Hematopoietic multipotent progenitor cell treated with erythropoietin and hydrocortisone succinate and interleukin-3 and kit ligand, for 4 days (in vitro differentiated cells): Measurements from ENCODE around the gene SET.
"Not testable (repeated sequence)": the region's sequence is repeated elsewhere in the genome, so short reads cannot be mapped to it uniquely, and the experiment has no call there.

ENCODE experiments used
- DNase-seq: peaks from one replicate; pipeline ENCODE4 v3.0.0-alpha.2; 2015

SET gene, protein sequence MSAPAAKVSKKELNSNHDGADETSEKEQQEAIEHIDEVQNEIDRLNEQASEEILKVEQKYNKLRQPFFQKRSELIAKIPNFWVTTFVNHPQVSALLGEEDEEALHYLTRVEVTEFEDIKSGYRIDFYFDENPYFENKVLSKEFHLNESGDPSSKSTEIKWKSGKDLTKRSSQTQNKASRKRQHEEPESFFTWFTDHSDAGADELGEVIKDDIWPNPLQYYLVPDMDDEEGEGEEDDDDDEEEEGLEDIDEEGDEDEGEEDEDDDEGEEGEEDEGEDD

DNA sequence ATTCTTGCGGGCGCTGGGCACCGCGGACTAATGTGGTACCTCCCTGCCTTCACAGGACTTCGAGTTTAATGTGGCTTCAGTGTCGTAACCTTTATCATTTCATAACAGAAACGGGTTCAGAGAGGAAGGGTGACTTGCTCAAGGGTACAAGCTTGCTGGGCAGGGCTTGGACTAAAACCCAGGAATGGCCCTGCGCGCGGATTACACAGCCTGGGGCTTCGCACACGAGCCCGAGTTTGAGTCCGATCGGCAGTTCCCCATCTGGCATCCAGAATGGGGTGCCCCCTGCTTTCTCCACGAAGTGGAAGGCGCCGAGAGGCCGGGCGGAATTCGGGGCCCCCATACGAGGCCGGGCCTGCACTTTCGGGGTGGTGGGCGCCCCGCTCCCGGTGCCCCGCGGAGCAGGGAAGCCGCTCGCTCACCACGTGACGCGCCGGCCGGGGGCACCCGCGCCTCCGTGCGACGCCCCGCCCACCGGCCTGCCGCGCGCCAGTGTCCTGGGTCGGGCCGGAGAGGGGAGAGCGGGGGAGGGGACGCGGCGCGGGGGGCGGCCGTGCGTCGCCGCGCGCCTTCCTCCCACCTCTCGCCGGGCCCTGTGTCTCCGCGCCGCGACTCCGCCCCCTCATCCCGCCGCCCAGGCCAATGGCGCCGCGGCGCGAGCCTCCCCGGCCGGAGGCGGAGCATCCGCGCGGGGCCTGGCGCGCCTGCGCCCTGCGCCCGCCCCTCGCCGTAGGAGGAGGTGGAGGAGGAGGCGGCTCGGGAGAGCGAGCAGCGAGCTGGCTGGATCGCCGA is at the start of gene SET:
Gene SET (plus strand): TSS at position 722 of the 792 bp plus-strand sequence. CDS start 361 bp downstream, outside the sequence.
- peak; percentile 98 for DNase-seq

DNA sequence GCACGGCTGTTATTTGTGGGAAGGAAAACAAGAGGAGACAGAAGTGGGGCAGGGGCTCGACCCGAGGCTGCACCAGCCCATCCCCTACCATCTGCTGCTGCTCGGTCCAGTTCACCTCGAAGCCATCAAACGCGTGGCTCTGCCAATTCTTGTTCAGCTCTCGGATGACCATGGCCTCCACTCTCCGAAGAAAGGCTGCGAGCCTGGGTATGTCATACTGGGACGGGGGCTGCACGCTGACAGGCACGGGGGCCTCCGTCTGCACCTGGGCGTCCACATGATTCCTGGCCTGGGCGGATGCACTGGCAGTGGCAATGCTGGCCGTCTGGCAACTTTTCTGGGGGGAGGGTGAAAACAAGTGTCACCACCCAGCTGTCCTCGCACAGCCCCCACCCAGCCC is 48.4 kb upstream of the SET start:
- no peak for DNase-seq

DNA sequence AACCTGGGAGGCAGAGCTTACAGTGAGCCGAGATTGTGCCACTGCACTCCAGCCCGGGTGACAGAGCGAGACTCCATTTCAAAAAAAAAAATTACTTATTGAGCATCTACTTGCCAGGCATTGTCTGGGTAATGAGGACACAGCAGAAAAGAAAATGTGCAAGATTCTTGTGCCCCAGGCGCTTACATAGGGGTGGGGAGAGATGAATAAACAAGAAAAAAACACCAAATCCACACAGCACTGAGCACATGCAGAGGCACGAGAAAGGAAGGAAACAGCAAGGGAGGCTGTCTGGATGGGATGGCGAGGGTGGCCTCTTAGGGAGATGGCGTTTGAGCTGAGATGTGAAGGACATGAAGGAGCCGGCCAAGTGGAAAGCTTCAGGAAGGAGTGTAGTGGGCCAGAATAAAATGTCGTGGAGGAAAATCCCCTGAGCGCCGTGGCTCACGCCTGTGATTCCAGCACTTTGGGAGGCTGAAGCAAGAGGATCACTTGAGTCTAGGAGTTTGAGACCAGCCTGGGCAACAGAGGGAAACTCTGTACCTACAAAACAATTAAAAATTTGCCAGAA is 46.3 kb upstream of the SET start:
- DNase-seq, result no peak

DNA sequence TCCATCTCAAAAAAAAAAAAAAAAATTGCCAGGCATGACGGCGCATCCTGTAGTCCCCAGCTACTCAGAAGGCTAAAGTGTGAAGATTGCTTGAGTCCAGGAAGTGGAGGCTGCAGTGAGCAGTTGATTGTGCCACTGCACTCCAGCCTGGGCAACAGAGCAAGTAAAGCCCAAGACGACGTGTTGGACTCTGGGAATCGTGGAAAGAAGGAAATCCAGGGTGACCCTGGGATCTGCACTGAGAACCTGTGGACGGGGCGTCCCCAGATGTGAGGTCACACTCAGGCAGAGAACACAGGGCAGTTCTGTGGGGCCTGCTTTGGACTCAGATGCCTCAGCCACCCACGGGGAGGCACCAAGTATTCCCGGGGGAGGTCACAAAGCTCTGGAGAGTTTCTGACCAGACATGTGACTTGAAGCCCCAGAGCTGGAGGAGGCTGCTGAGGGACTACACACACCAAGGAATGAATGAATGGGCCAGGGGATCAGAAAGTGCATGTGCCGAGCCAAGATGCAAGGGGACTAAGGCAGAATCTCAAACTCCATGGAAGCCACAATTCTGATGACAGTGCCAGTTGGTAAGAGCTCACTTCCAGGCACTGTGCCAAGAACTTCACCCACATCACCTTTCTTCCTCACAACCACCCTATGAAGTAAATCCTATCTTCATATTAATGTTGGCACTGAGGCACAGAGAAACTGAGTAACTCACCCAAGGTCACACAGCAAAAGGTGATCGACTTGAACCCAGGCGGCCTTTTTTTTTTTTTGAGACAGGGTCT is 45.3 kb upstream of the SET start:
- DNase-seq, result no peak

DNA sequence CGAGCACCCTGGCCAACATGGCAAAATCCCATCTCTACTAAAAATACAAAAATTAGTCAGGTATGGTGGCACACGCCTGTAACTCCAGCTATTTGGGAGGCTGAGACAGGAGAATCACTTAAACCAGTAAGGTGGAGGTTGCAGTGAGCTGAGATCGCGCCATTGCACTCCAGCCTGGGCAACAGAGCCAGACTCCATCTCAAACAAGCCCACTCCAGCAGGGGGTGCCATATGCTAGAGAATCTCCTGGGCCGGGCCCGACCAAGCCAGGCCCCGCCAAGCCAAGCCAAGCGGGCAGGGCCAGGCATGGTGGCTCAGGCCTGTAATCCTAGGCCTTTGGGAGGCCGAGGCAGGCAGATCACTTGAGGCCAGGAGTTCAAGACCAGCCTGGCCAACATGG is 40.8 kb upstream of the SET start:
- peak; percentile 76 for DNase-seq

DNA sequence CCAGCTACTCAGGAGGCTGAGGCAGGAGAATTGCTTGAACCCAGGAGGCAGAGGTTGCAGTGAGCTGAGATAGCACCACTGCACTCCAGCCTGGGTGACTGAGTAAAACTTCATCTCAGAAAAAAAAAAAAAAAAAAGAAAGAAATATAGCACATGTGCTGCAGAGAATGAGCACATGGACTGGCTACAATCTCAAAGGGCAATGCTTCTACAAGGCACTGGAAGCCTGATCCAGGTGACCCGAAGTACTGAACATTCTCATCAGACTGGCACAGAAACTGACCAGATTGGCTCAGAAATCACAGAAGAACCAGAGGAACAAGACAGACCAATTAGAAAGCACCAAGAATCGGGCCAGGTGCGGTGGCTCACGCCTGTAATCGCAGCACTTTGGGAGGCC is 37.2 kb upstream of the SET start:
- no peak for DNase-seq

DNA sequence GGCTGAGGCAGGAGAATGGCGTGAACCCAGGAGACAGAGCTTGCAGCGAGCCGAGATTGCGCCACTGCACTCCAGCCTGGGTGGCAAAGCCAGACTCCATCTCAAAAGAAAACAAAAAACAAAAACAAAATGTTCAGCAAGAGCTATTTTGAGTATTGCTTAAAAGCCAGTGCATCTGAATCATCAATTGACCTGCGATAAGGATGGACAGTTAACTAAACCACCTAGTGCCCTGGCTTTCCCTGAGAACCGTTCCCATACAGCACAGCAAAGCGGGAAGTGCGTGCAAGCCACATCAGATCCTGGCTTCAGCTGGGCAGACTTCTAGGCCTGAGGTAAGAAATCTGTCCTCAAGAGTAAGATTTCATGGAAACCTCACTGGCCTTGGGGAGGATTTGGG is 35.1 kb upstream of the SET start:
- DNase-seq, result no peak

DNA sequence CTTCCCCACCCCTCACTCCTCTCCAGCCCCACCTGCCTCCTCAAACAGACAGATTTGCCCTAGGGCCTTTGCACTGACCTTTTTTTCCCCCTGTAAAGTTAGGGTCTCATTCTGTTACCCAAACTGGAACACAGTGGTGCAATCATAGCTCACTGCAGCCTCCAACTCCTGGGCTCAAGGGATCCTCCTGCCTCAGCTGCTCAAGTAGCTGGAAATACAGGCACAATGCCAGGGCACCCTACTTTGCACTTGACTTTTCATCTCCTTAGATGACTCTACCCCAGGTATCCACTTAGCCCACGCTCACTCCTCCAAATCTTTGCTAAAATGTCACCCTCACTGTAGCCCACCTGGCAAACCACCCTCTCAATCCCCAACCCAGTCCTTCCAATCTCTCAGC is 34.5 kb upstream of the SET start:
- no peak for DNase-seq

DNA sequence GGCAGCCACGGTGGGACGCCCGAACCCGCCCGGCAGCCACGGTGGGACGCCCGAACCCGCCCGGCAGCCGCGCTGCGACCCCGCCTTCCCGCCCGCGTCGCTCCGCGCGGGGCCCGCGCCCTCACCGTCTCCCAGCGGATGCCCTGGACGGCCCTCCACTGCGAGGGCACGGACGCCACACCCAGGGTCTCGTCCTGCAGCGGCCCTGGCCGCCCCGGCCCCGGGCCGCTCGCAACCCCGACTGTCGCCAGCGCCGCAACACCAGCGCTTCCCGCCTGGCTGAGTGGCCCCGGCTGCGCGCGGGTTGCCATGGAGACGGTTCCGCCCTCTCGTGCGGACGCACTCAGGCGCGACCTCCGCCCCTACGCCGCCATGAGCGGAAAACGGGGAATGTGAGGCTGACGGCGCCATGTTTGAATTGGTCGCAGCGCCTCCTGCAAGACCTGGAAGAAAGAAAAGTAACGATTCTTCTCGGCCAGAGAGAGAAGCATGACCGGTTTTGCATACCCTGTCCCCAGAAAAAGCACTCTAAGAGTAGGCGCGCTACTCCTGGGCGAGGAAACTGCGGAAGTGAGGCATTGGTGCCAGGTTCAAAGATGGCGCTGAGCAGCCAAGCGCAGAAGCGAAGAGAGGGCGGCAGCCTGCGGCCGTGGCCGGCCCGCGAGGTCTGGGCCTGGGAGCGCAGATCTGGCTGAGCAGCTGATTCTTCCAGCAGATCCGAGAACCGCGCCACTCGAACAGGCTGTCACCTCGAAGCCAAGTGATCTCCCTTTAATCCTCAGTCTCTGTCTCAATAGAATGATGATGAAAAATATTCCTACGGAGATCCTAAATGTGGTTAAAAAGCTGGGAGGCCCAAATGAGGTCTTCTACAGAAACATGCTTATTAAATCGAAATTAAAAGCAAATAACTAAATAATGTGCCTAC is 32.3 kb upstream of the SET start, which contains the start of gene DYNC2I2:
Gene DYNC2I2 (minus strand): TSS at position 432 of the 928 bp plus-strand sequence. CDS start 121 bp downstream, at position 311.
- peak; percentile 98 for DNase-seq

DNA sequence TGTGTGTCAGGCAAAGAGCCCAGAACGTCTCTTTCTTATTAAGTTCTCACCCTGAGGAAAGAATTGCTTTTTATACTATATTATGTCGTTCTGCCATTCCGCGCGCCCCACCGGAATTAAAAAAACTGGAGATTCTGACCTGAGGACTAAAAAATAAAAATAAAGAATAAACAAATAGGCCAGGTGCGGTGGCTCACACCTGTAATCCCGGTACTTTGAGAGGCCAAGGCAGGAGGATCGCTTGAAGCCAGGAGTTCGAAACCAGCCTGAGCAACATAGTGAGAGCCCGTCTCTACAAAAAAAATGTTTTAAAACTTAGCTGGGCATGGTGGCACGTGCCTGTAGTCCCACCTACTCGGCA is 31.7 kb upstream of the SET start:
- DNase-seq, result no peak

DNA sequence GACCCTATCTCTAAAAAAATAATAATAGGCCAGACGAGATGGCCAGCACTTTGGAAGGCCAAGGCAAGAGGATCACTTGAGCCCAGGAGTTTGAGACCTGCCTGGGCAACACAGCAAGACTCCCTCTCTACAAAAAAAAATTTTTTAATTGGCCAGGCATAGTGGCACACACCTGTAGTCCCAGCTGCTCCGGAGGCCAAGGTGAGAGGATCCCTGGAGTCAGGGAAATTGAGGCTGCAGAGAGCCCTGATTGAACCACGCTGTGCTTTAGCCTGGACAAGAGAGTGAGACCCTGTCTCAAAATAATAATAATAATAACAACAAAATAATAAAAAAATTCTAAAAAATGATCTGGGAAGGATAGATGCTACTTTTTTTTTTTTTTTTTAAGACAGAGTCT is 31.2 kb upstream of the SET start:
- DNase-seq, result no peak

DNA sequence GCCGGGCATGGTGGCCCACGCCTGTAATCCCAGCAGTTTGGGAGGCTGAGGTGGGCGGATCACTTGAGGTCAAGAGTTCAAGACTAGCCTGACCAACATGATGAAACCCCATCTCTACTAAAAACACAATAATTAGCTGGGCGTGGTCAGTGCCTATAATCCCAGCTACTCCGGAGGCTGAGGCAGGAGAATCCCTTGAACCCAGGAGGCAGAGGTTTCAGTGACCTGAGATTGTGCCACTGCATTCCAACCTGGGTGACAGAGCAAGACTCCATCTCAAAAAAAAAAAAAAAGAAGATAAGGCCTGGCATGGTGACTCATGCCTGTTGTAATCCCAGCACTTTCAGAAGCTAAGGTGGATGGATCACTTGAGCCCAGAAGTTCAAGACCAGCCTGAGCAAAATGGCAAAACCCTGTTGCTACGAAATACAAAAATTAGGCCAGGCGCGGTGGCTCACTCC is 22.5 kb upstream of the SET start:
- DNase-seq, result not testable (repeated sequence)

DNA sequence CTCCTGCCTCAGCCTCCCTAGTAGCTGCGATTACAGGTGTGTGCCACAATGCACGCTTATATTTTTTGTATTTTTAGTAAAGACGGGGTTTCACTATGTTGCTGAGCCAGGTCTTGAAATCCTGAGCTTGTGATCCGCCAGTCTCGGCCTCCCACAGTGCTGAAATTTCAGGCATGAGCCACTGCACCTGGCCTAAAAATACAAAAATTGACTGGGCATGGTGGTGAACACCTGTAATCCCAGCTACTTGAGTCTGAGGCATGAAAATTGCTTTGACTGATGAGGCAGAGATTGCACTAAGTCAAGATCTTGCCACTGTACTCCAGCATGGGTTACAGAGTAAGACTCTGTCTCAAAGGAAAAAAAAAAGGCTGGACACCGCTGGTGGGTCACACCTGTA is 19.2 kb upstream of the SET start:
- DNase-seq, result no peak

DNA sequence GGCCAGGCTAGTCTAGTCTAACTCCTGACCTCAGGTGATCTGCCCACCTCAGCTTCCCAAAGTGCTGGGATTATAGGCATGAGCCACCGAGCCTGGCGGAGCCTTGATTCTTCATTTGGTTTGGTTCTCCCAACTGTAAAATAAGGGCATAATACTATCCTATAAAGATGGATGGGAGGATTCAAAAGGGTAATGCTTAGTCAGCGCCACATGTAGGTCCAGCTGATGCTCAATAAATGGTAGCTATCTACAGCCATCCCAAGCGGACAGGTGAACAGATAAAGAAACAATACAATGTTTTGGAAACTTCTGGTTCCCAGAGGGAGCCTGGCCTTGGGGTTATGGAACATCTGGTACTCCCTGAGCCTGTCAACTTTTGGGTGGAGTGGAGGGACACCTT is 13.6 kb upstream of the SET start:
- DNase-seq, result no peak

DNA sequence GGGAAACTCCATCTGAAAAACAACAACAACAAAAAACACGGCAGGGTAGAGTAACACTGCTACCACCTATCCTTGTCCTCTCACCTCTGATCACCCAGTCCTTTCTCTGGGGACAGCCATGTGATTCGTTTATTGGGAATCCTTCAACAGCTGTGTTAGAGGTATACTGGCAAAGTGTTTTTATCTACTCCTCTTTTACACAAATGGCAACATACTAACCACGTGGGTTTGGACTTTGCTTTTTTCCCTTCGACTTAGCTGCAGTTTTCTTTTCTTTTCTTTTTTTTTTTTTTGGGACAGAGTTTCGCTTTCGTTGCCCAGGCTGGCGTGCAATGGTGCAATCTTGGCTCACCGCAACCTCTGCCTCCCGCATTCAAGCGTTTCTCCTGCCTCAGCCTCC is 11.2 kb upstream of the SET start:
- DNase-seq, result no peak

DNA sequence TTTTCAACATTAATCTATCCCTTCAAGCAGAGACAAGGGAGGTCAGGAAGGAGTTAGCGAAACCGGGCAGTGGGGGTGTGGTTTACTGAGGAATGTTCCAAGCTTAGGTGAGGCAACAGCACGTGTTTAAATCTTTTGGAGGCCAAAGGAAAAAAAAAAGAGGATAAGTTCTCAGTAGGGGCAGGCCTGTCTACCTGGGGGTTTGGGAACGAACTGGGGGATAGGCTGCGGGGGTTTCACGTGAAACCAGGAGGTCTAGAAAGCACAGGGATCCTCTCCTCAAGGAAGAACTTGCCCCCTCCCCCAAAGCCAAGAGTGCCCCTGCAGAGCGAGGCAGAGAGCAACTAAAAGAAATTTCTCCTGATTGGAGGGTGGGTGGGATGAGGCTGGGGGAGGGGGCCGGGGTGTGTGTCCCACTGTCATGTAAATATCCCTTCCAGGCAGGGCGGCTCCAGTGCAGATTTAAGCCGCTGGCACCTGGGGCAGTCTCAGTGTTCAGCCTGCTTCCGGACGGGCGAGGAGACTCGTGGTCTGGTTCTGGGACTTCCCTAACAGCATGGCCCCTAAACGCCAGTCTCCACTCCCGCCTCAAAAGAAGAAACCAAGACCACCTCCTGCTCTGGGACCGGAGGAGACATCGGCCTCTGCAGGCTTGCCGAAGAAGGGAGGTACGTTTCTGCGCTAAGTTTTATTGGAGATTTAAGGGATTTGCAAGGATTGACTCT is 5.5 kb upstream of the SET start:
- DNase-seq, result peak; percentile 79

DNA sequence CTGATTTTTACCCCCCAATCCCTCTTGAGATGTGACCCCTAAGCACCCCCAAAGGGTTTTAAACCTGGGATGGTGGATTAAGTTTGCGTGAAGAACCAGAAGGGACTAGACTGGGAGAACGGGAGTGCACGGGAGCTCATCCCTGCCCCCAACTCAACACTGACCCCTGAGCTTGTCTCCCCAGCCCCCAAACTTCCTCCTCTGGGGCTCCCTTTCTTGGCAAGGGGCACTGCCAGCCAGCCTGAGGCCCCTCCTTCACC is 5.0 kb upstream of the SET start:
- no peak for DNase-seq

DNA sequence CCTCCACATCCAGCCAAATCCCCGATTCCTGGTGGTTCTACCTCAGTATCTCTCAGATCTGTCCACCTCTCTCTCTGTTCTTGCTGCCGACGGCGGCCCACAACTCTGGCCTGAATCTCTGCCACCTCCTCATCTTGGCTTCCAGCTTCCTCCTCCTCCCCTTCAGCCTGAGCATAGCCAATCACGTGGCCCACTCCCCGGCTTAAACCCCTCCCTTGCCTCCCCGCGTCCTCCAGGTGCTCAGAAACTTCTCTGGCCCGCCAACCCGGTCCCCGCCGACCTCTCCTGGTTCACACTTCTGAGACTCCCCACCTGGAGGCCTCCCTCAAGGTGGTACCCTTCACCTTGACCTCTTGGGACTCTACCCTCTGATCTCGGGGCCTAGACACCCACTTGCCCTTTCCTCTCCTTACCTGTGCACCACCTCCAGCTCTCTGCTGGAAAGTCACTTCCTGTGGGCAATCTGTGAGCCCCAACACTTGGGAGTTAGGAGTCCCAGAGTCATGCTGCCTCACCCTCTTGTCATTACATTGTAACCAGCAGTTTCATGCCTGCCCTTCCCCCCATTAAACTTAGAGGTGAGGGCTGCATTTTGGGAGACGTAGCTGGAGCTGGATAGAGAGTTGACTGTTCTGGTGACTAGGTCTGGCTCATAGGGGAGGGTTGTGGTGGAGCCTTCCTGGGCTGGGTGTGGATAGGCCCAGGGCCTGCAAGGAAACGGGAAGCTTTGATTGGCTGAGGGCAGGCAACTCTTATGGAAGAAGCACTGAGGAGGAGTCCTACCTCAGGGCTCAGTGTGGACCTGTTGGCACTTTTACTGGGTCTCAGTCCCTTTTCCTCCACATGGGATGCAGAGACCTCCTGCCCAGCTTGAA is 4.5 kb upstream of the SET start:
- peak; percentile 89 for DNase-seq

DNA sequence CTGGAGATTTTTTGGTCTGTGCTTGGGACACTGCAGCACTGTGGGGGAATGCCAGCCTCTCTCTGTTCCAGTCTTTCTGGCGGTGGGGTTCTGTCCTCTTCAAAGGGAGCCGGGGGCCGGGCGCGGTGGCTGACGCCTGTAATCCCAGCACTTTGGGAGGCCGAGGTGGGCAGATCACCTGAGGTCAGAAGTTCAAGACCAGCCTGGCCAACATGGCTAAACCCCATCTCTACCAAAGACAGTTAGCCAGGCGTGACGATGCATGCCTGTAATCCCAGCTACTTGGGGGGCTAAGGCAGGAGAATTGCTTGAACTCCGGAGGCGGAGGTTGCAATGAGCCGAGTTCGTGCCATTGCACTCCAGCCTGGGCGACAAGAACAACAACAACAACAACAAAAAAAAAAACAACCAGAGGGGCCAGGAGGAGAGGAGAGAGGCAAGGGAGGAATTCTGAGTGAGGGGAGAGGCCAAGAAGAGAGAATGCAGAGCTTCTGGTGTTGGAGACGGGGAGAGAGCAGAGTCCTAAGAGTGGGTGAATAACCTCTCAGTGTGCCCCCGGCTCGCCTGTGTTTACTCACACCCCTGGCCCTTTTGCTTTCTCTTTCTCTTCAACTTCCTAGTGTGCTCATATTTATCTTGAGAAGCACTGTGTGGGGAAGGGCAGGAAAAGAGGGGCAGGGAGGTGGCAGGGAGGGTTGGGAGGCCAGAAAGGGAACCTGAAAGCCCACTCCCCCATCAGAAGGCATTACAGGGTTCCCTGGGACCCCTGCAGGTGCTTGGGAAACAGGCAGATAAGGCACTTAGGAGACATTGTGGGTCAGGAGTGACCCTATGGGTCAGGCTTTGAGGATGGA is 3.2 kb upstream of the SET start:
- peak; percentile 73 for DNase-seq

DNA sequence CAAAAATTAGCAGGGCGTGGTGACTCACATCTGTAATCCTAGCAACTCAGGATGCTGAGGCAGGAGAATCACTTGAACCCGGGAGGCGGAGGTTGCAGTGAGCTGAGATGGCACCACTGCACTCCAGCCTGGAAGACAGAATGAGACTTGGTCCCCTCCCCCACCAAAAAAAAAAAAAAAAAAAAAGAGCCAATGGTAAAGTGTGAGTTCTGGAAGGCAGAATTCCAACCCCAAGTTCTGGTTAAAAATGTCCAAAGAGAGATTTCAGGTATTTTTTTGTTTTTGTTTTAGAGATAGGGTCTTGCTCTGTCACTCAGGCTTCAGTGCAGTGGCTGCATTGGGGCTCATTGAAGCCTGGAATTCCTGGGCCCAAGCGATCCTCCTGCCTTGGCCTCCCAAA is 1.6 kb upstream of the SET start:
- DNase-seq, result no peak
